GM18907 (cell line): ENCODE results near the gene NDFIP1.
"Not testable (repeated sequence)": the region's sequence is repeated elsewhere in the genome, so short reads cannot be mapped to it uniquely, and the experiment has no call there.

Experiments used
- ATAC-seq: cut with Tn5 transposase; IDR thresholded peaks from one replicate; pipeline ENCODE4 v1.9.1; 2021; ENCODE audit warnings: mild to moderate bottlenecking, moderate library complexity; ENCODE audit not compliant: unreplicated experiment

NDFIP1 gene

GRCh38 chr5:142108432-142109330 lies at the start of gene NDFIP1:
Gene NDFIP1, plus strand, starts transcription at chr5:142108779. Its CDS starts 196 bp downstream, at chr5:142108975.
- peak; percentile 96 for ATAC-seq

GRCh38 chr5:142059304-142059940 lies 49.2 kb upstream of the NDFIP1 start:
- no peak for ATAC-seq

GRCh38 chr5:142063376-142063775 lies 45.2 kb upstream of the NDFIP1 start:
- ATAC-seq = no peak

- ATAC-seq = no peak
Observed at GRCh38 chr5:142063878-142064331, 44.7 kb upstream of the NDFIP1 start.

- ATAC-seq = no peak
Observed at GRCh38 chr5:142065273-142065672, 43.3 kb upstream of the NDFIP1 start.

GRCh38 chr5:142069606-142070399 lies 38.8 kb upstream of the NDFIP1 start:
- no peak for ATAC-seq

- no peak for ATAC-seq
Observed at GRCh38 chr5:142070734-142071133, 37.8 kb upstream of the NDFIP1 start.

GRCh38 chr5:142072488-142072887 lies 36.1 kb upstream of the NDFIP1 start:
- no peak for ATAC-seq

- no peak for ATAC-seq
Observed at GRCh38 chr5:142073362-142073988, 35.1 kb upstream of the NDFIP1 start.

- ATAC-seq = no peak
Observed at GRCh38 chr5:142074006-142074405, 34.6 kb upstream of the NDFIP1 start.

GRCh38 chr5:142078221-142078620 lies 30.4 kb upstream of the NDFIP1 start:
- ATAC-seq = no peak

- ATAC-seq = no peak
Observed at GRCh38 chr5:142078706-142079105, 29.9 kb upstream of the NDFIP1 start.

- no peak for ATAC-seq
Observed at GRCh38 chr5:142079306-142079721, 29.3 kb upstream of the NDFIP1 start.

GRCh38 chr5:142080248-142080647 lies 28.3 kb upstream of the NDFIP1 start:
- no peak for ATAC-seq

GRCh38 chr5:142082182-142082781 lies 26.3 kb upstream of the NDFIP1 start:
- ATAC-seq = no peak

- no peak for ATAC-seq
Observed at GRCh38 chr5:142086229-142086628, 22.4 kb upstream of the NDFIP1 start.

GRCh38 chr5:142086679-142087078 lies 21.9 kb upstream of the NDFIP1 start:
- no peak for ATAC-seq

GRCh38 chr5:142087920-142088679 lies 20.5 kb upstream of the NDFIP1 start:
- no peak for ATAC-seq

- ATAC-seq = not testable (repeated sequence)
Observed at GRCh38 chr5:142088855-142089479, 19.6 kb upstream of the NDFIP1 start.
